Esophagus squamous epithelium (tissue), 5 donors: ENCODE data around the gene JPH4. TPM values are rescaled to one million over a fixed set of nuclear protein-coding genes. Genes with fewer than 3 reads are reported as not detected.

Experiments used
- DNase-seq: peaks from one replicate; lab custom pipeline; 2025; lab: John Stamatoyannopoulos, UW
- H3K27ac ChIP-seq, 4 donors: fragments of 200-600 bp; sonication (generic); one replicate each; pipeline ENCODE4 v1.5.1; 2016 to 2019; ENCODE audit warnings: mild to moderate bottlenecking in 1 of 4
- H3K27me3 ChIP-seq, 4 donors: fragments of 200-600 bp; sonication (generic); 1 replicate in 3 of 4; 2 replicates in 1 of 4; pipeline versions ENCODE4 v1.5.1 to v1.6.0; 2017 to 2021; ENCODE audit warnings: antibody characterized with exemption in 1 of 4
- H3K36me3 ChIP-seq, 3 donors: fragments of 200-600 bp; sonication (generic); one replicate each; pipeline ENCODE4 v1.5.1; 2016 to 2019
- H3K4me1 ChIP-seq, 3 donors: fragments of 200-600 bp; sonication (generic); one replicate each; pipeline ENCODE4 v1.5.1; 2017 to 2019
- H3K4me3 ChIP-seq, 4 donors: fragments of 200-600 bp; sonication (generic); 1 replicate in 3 of 4; 2 replicates in 1 of 4; pipeline ENCODE4 v1.5.1; 2016 to 2019; ENCODE audit warnings: mild to moderate bottlenecking in 2 of 4, moderate library complexity in 1 of 4
- H3K9me3 ChIP-seq, 3 donors: fragments of 200-600 bp; sonication (generic); one replicate each; pipeline ENCODE4 v1.5.1; 2016 to 2019
- POLR2A ChIP-seq, 4 donors: fragments of 450-650 bp; IDR thresholded peaks; one replicate each; pipeline ENCODE4 v1.6.1; 2017; ENCODE audit warnings: antibody characterized with exemption in 4 of 4, mild to moderate bottlenecking in 4 of 4, moderate library complexity in 3 of 4
- WGBS, 2 donors: methylation state at CpG; one replicate each; pipeline ENCODE4 v1.1.5; 2018; 5-methylcytosine and 5-hydroxymethylcytosine counted together
- intact Hi-C: fragments of 100-400 bp; cut with DNase I; formaldehyde crosslinking; loops from one replicate; pipeline ENCODE4 v1.15.0; 2022
- total RNA-seq, 4 donors: library from RNA; depleted of rRNA; stranded (reverse); fragments of >200 nt; gene quantifications; one replicate each; pipeline ENCODE4 v1.1.0, GENCODE V29; 2016
- TF ChIP-seq, protein P1 (sequence below), 6 experiments: fragments of 450-650 bp in 4 of 6; fragments of 200-600 bp in 2 of 6; sonication (generic) in 2 of 6; IDR thresholded peaks; one replicate each; pipeline ENCODE4 v1.5.1; 2016 to 2019; ENCODE audit warnings: antibody characterized with exemption in 6 of 6, mild to moderate bottlenecking in 4 of 6, moderate library complexity in 4 of 6
- donor health status: DM: yes; HTN: yes; CAD: no.

Gene JPH4
- total RNA-seq, 4 donors from 2014 or later, result 0.21 to 2.7 TPM; not detected in 2

DNA sequence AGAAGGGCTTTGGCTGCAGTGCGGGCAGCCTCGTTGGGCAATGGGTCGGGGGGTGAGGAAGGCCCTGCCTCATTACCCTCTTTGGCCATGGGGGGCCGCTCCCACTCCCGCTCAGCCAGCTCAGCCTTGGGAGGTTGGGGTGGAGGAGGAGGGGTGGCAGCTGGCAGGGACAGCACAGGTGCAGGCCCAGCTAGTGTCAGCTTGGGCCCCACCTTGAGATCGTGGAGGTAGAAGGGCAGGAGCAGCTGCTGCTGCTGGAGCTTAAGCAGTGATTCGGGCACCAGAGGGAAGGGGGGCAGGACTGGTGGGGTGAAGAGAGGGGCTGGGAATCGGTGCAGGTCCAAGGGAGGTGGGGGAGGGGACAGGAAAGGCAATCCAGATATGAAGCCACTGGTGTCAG, 53.0 kb downstream of the JPH4 start:
- WGBS, 2 donors, result 90% methylated on average over 2 of the region's 8 CpGs; no CpG with 5 or more reads in 1 of the 2 donors

DNA sequence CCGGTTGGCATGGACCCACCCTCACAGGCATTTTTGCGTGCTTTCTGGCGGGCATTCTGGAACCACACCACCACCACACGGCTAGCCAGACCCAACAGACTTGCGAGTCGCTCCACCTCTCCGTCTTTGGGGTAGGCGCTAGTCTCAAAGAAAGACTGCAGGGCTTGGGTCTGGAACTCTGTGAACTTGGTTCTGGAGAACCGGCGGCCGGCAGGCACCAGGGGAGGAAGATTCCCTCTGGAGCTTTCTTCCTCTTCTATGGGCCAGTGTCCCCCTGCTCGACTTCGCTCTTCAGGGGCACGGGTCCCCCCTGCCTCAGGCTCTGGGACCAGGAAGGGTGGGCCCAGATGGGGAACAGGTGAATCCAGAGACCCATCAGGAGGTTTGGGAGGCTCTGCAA, 53.6 kb downstream of the JPH4 start:
- no peak for TF ChIP-seq POLR2A (IDR thresholded peaks at IDR 0.05)
- TF ChIP-seq, protein P1, sequence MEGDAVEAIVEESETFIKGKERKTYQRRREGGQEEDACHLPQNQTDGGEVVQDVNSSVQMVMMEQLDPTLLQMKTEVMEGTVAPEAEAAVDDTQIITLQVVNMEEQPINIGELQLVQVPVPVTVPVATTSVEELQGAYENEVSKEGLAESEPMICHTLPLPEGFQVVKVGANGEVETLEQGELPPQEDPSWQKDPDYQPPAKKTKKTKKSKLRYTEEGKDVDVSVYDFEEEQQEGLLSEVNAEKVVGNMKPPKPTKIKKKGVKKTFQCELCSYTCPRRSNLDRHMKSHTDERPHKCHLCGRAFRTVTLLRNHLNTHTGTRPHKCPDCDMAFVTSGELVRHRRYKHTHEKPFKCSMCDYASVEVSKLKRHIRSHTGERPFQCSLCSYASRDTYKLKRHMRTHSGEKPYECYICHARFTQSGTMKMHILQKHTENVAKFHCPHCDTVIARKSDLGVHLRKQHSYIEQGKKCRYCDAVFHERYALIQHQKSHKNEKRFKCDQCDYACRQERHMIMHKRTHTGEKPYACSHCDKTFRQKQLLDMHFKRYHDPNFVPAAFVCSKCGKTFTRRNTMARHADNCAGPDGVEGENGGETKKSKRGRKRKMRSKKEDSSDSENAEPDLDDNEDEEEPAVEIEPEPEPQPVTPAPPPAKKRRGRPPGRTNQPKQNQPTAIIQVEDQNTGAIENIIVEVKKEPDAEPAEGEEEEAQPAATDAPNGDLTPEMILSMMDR (IDR thresholded peaks at IDR 0.05), result no peak
- H3K4me3 ChIP-seq, result no peak overlapping the region
- no peak overlapping the region for H3K27ac ChIP-seq
- H3K9me3 ChIP-seq, result no peaks in the 10 kb centered on the region
- intact Hi-C loops, result no loop called here
- WGBS, 2 donors, result 82% methylated on average over 12 of the region's 14 CpGs; no CpG with 5 or more reads in 1 of the 2 donors
- no peak for DNase-seq
- no peaks in the 10 kb centered on the region for H3K27me3 ChIP-seq
- no peaks in the 10 kb centered on the region for H3K4me1 ChIP-seq
- no peaks in the 10 kb centered on the region for H3K36me3 ChIP-seq

More for the DNA sequence above, 53.0 kb downstream of the JPH4 start:
- intact Hi-C loops, result no loop called here
- H3K4me1 ChIP-seq, result no peaks in the 10 kb centered on the region
- no peaks in the 10 kb centered on the region for H3K9me3 ChIP-seq
- no peak for TF ChIP-seq POLR2A (IDR thresholded peaks at IDR 0.05)
- DNase-seq, result no peak
- no peak overlapping the region for H3K27ac ChIP-seq
- no peaks in the 10 kb centered on the region for H3K36me3 ChIP-seq
- no peak overlapping the region for H3K4me3 ChIP-seq
- H3K27me3 ChIP-seq, result no peaks in the 10 kb centered on the region

DNA sequence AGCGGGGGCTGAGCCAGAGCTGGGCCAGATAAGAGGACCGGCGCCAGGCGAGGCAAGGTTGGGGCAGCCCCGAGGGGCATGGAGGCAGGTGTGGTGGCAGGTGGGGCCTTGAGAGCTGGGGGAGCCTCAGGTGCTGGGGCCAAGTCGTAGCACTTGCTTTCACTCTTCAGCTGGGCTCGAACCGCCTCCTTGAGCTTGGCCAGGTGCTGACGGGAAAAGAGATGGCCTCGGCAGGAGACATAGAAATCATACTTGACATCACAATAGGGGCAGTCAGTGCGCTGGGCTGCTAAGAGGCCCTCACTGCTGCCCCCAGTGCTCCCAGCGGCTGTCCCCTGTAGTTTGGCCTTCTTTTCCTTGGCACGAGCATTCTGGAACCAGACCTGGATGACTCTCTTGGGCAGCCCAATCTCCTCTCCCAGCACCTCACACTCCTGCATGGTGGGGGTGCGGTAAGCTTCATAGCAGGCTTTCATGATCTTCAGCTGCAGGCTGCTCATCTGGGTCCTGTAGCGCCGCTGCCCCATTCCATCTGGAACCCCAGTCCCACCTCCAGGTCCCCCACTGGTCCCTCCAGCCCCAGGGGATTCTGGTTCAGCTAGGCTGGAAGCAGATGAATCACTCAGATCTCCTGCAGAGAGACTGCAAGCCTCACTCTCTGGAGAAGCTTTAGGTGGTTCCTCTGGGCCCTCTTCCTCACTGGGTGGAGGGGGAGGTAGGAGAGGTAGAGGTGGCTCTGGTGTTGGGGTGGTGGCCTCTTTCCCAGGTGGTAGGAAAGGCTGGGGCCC, 55.2 kb downstream of the JPH4 start:
- Histone ChIP-seq H3K4me1 (no peaks in the 10 kb centered on the region), H3K4me3 (no peak overlapping the region), H3K27me3 (no peaks in the 10 kb centered on the region), H3K36me3 (no peaks in the 10 kb centered on the region), H3K9me3 (no peaks in the 10 kb centered on the region), H3K27ac (no peak overlapping the region)
- WGBS, 2 donors, result 87 to 90% methylated on average over 13 to 14 of the region's 16 CpGs
- intact Hi-C loops, result no loop called here
- no peak for DNase-seq
- TF ChIP-seq POLR2A (IDR thresholded peaks at IDR 0.05), result no peak
- TF ChIP-seq, protein P1 (IDR thresholded peaks at IDR 0.05), result no peak

DNA sequence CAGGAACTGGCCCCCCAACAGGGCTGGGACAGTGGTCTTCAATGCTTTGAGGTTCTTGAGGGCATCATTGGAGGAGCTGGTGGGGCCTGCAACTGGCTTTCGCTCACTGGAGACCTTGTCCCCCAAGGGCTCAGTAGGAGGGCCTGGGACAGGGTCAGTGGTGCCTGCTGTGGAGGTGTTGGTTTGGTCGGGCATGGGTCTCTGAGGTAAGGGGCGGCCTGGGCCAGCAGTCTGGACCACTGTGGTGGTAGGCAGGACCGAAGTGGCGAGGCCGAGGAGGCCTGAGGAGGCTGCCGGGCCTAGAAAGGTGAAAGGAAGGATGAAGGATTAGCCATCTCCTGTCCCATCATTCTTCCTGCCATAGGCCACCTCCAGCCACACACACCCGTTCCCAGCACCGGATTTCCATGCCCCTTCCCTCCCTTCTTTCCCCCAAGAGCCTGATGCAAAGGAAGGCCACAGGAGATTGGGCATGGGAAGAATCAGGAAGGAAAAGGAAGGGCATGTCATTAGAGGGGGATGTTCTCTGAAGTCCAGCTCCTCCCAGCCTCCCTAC, 55.9 kb downstream of the JPH4 start:
- WGBS, 2 donors, result 64 to 76% methylated on average over 2 to 8 of the region's 9 CpGs

DNA sequence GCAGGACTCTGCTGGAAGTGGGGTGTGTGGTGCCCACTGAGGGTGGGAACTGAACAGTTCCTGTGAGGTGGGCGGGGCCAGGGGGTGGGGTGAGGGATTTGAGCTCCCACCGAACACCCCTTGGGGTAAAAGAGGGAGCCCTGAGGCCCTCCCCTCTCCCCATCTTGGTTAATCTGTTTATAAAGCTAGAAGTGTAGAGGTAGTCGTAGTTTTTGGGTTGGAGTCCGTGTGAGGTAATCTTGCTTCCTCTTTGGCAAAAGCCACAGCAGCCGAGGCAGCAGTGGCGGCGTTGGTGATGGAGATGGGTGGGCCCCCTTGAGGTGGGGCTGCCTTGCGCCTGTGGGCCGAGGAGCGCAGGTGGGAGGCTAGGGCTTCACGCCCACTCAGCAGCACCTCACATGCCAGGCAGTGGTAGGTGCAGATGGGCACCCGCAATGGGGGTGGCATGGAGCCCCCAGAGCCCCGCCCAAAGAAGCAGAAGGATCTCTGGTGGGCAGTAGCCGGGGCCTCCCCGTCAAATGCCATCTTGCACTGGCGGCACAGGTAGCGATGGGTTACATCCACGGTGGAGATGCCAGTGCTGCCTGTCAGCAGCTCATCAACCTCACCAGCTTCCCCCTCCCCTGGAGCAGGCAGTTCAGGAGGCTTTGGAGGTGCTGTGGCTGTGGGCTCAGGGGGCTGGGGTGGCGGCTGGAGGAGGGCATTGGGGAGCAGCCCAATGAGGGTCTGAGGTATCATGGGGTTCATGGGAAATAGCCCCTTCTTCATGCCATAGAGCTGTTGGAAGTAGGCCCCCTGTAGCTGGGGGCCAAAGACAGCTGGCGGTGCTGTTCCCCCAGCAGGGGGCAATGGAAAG, 56.6 kb downstream of the JPH4 start:
- intact Hi-C loops, result no loop called here
- Histone ChIP-seq H3K27me3 (no peaks in the 10 kb centered on the region), H3K9me3 (no peaks in the 10 kb centered on the region), H3K36me3 (no peaks in the 10 kb centered on the region), H3K4me1 (no peaks in the 10 kb centered on the region), H3K4me3 (no peak overlapping the region), H3K27ac (no peak overlapping the region)
- WGBS, 2 donors, result 64 to 65% methylated on average over 4 to 8 of the region's 20 CpGs
- DNase-seq, result no peak
- TF ChIP-seq POLR2A (IDR thresholded peaks at IDR 0.05), result no peak
- TF ChIP-seq, protein P1 (IDR thresholded peaks at IDR 0.05), result no peak

More for the DNA sequence above, 55.9 kb downstream of the JPH4 start:
- Histone ChIP-seq H3K27me3 (no peaks in the 10 kb centered on the region), H3K4me3 (no peak overlapping the region), H3K36me3 (no peaks in the 10 kb centered on the region), H3K27ac (no peak overlapping the region), H3K4me1 (no peaks in the 10 kb centered on the region), H3K9me3 (no peaks in the 10 kb centered on the region)
- DNase-seq, result no peak
- intact Hi-C loops, result no loop called here
- TF ChIP-seq, protein P1 (IDR thresholded peaks at IDR 0.05), result no peak
- no peak for TF ChIP-seq POLR2A (IDR thresholded peaks at IDR 0.05)
